Measurements from ENCODE around the gene ACACB.

Gene ACACB

DNA sequence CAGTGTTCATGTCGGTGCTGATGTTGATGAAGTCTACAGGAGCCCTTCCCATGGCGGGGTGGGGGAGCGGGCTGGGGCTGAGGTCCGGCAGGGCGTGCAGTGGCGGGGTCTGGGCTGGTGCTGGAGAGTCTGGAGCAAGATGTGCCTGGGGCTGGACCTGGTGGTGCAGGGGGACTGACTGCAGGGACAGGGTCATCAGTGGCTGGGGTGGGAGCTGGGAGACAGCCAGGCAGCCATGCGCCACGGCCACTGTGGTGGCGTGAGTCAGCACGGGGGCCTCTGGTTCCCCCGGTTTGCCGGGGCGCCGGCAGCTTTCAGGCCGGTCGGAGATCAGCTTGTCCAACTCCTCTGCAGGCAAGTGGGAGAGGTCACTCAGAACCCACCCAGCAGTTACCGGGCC, 165.1 kb downstream of the ACACB start:
- no peak for DNase-seq

- DNase-seq = no peak
Observed at GRCh38 chr12:109284392-109284791, 168.0 kb downstream of the ACACB start.

DNA sequence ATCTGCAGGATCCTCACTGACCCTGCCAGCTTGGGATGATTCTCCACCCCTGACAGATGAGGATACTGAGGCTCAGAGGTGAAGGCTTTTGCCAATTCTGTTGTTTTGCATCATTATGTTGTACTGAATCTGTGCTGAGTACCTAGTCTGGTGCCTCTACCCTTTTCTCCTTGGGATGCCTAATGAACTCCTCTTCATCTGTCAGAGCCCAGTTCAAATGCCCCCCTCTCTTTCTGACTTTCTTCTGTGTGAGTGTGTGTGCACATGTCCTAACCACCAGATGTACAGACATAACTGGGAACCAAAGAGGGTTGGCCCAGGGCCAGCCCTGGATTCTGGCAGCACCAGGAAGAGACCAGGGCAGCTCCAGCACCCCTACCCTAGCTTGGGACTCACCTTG, 169.9 kb downstream of the ACACB start:
- DNase-seq = no peak

DNA sequence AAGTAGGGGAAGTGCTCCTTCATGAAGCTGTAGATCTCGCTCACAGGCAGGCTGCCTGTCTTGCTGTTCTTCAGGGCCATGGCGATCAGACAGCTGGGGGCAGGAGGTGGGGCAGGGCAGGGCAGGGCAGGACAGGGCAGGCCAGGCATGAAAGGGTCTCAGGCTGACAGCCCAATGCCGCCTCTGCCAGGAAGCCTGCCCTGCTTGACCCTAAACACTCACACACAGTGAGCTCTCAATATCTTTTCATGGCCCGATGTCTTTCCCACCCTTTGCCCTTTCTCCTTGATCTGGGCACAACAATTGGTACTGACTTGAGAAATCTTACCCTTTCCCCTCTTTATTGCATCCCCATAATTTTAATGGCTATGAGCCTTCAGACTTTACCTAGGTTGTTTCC, 170.3 kb downstream of the ACACB start:
- no peak for DNase-seq

DNA sequence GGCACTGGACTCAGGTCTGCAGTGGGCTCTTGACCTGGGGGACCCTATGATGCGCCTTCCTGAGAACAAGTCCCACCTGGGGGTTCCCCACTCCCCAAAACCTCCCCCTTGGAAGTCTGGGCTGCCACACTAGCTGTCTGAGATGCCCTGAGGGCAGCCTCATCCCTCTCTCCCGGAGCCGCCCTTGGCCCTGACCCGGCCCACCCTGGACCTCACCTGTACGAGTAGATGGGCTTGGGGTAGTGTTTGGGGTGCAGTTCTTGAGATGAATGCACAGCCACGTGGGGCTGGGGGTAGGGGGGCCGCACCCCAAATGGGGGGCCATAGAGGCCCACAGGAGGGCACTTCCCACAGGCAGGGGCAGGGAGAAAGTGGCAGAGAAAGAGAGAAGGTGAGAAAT, 170.8 kb downstream of the ACACB start:
- no peak for DNase-seq

DNA sequence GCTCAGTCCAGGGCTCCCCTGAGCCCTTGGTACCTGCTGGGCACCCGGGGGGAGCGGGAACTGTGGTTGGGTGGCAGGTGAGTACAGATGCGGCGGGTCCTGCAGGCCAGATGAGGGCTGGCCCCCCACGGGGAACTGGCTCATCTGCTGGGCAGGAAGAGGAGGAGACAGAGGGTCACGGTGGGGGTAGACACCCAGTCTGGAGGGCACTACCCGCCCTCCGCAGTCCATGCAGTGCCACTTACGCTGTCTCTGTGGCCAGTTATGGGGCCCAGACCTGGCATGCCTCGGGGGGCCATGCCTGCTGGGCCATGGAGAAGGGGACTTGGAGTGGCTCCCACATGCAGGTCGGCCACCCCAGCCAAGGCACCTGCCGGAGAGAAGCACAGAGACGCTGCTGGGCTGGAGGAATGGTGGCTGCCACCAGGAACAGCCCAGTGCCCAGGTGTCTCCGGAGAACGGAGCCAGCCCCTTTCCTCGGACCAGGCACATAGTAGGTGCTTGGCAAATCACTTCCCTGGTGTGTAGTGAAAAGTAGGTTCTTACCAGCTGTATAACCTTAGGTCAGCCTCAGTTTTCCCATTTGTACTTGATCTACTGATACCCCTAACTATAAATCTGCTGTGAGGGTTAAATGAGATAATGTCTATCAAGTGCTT, 171.6 kb downstream of the ACACB start:
- no peak for DNase-seq

- DNase-seq = no peak
Observed at GRCh38 chr12:109288571-109288970, 172.2 kb downstream of the ACACB start.

DNA sequence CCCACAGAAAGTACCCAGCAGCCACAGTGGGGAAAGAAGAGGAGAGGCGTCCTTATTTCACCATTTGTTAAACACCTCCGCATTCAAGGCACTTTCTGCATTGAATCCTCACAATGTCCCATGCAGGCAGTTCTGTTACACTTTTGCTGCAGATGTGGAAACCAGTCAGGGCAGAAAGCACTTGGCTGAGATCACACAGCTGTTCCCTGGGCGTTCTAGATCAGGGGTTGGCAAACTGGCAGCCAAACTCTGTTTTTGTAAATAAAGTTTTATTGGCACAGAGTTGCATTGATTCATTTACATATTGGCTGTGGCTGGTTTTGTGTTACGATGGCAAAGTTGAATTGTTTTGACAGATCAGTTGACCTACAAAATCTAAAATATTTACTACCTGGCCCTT, 172.6 kb downstream of the ACACB start:
- DNase-seq = no peak

DNA sequence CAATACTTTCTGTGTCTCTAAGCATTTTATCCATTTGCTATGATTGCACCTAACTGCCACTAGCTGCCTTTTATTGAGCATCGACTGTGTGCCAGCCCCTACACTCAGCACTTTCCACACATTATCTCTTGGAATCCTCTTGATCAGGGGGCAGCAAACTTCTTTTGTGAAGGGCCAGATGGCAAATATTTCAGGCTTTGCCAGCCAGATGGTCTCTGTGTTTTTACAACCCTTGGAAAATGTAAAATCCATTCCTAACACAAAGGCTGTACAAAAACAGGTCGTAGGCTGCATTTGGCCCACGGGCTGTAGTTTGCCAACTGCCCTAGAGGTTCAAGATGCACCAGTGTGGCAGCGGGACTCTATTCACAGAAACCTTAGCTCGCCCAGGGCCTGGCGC, 173.2 kb downstream of the ACACB start:
- no peak for DNase-seq

DNA sequence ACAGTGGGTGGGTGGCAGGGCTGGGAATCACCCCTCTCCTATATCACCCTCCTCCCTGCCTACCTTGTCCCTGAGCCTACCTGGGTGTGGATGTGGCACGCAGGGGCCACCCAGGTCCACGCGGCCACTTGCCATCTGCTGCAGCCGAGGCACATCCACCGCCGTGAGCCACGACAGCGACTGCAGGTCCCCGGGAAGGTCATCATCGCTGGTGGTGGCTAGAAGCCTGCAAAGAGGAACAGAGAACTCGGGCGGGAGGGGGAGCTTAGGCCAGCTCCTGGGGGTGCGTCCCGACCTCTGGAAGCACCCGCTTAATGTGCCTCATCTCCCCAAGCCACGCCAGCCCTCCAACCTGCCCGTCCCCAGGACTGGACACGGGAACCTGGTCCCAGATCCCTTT, 173.7 kb downstream of the ACACB start:
- DNase-seq = no peak

DNA sequence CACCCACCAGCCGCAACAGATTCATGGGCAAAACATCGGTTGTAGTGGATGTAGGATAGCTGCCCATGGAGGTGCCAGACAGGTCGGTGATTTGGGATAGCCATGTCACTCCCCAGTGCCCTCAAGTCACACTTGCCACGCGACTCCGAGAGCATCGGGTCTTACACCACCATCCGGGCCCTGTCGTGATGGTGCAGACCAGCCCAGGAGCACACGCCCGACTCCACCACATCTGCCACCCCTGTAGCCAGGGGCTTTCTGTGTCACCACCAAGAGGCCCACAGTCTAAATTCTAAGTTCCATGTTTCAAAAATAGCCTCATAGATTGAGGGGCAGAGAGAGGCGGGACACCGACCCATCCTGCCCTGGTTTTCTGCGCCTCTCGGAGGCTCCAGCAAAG, 174.7 kb downstream of the ACACB start:
- DNase-seq = no peak

GRCh38 chr12:109291521-109292341, 175.3 kb downstream of the ACACB start:
- peak; percentile 97 for DNase-seq

- no peak for DNase-seq
Observed at GRCh38 chr12:109292342-109292711, 175.9 kb downstream of the ACACB start.

GRCh38 chr12:109293106-109293505, 176.7 kb downstream of the ACACB start:
- no peak for DNase-seq

DNA sequence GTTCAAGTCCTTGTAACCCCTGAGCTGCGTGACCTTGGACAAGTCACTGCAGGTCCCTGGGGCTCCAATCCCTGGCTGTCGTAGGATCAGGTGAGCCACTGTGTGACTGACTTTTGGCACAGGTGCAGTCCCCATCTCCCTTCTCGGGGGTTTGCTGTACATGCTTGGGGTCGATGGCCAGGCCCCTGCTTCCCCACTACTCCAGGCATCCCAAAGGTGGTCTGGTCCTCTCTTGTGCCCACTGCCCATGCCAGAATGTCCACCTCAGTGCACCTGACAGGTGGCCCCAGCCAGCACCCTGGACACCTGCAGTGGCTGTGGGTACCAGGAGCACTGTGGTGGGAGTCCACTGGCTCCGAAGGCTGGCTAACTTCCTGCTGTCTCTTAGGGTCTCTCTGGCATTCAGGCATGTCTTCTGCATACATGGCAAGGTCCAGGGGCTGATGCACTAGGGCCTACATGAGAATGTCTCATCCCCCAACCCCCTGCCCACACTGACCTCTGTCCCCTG, 178.0 kb downstream of the ACACB start:
- DNase-seq = no peak

- DNase-seq = no peak
Observed at GRCh38 chr12:109295764-109296425, 179.5 kb downstream of the ACACB start.

DNA sequence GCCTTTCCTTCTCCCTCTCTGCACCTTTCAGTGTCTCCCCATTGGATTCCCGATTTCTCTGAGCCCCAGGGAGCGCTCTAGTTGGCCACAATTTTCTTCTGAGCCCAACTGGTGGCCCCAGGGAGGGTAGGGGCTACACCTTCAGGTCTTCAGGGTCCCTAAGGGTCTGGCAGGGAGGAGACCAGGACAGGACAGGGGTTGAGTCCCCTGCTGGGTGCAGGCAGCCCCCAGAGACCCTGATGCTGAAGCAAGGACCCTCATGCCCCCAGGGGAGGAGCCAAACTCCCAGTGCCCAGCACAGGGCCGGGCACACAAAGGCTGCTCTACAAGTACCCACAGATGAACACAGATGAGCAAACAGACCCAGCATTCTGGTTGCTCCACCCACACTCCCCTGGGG, 180.0 kb downstream of the ACACB start:
- DNase-seq = no peak

GRCh38 chr12:109299849-109300248, 183.5 kb downstream of the ACACB start:
- no peak for DNase-seq

- no peak for DNase-seq
Observed at GRCh38 chr12:109301643-109302168, 185.3 kb downstream of the ACACB start.

- DNase-seq = peak; percentile 9
Observed at GRCh38 chr12:109302358-109302757, 186.0 kb downstream of the ACACB start.

GRCh38 chr12:109302770-109303169, 186.4 kb downstream of the ACACB start:
- no peak for DNase-seq

GRCh38 chr12:109304485-109304884, 188.1 kb downstream of the ACACB start:
- DNase-seq = no peak

GRCh38 chr12:109305547-109305946, 189.2 kb downstream of the ACACB start:
- no peak for DNase-seq

GRCh38 chr12:109307051-109307450, 190.7 kb downstream of the ACACB start:
- DNase-seq = peak; percentile 85

Data from NCI-H146 (cell line).